ENCODE data around the gene CENPX. TPM values are rescaled to one million over a fixed set of nuclear protein-coding genes. Genes with fewer than 3 reads are reported as not detected.
A peak's percentile ranks its signal among the peaks of the same experiment; 100 is the strongest.

CENPX gene
- total RNA-seq, 1 experiment from 2014 or later: 77.9 TPM

GRCh38 chr17:81992306-81993102, 30.2 kb downstream of the CENPX start:
- no peak overlapping the region for H4K91ac ChIP-seq (ENCODE audit: insufficient read length, low read depth, low read length)
- no peak overlapping the region for H4K5ac ChIP-seq (ENCODE audit: insufficient read length, low read depth, low read length)
- no peak overlapping the region for H2BK5ac ChIP-seq (ENCODE audit: insufficient read length, low read length)
- H4K20me1 ChIP-seq (ENCODE audit: control insufficient read depth, insufficient read depth, insufficient read length): no peaks in the 10 kb centered on the region
- no peaks in the 10 kb centered on the region for H3K23me2 ChIP-seq (ENCODE audit: insufficient read length, low read depth, low read length, poor library complexity, severe bottlenecking)
- no peak overlapping the region for H2BK12ac ChIP-seq (ENCODE audit: insufficient read length, low read depth, low read length)
- H3K23ac ChIP-seq (ENCODE audit: insufficient read length, low read depth, low read length): no peak overlapping the region
- no peak for DNase-seq
- no peaks in the 10 kb centered on the region; the same call in 1 of the 2 replicates for H3K79me2 ChIP-seq (ENCODE audit: insufficient read depth, low read length)
- Mint-ChIP-seq H3K27me3 (ENCODE audit: low read depth) (no peaks in the 10 kb centered on the region), H3K4me1 (peaks cover 21 to 37% of the 10 kb centered on the region in 2 experiments), H3K27ac (peak overlapping the region in 1 of 3 experiments; percentile 82; a peak in 1 of 7 replicates), H3K4me3 (no peak overlapping the region; a peak in 1 of 5 replicates), H3K9me3 (no peaks in the 10 kb centered on the region), H3K36me3 (ENCODE audit: insufficient read depth in 1 of 3, low read depth in 3 of 3) (peaks cover 0 to 24% (median 18%) of the 10 kb centered on the region in 3 experiments; a peak in 6 of 7 replicates)
- no peak overlapping the region for H3K14ac ChIP-seq (ENCODE audit: insufficient read depth, low read length)
- H3K4me2 ChIP-seq (ENCODE audit: insufficient read depth, insufficient read length, low read length): no peak overlapping the region
- no peaks in the 10 kb centered on the region for H3K79me1 ChIP-seq (ENCODE audit: insufficient read depth, low read depth, low read length, poor library complexity, severe bottlenecking)
- H3K4me1 ChIP-seq (ENCODE audit: insufficient read depth, low read length): no peaks in the 10 kb centered on the region; the same call in 1 of the 2 replicates
- no peak overlapping the region for H3K56ac ChIP-seq (ENCODE audit: insufficient read length, low read depth, low read length)
- no peaks in the 10 kb centered on the region for H3K9me3 ChIP-seq (ENCODE audit: control insufficient read depth, low read depth, low read length)
- no peak overlapping the region for H2AK5ac ChIP-seq (ENCODE audit: insufficient read length, low read length)
- no peak overlapping the region for H3K4ac ChIP-seq (ENCODE audit: low read depth, low read length)
- H3K9ac ChIP-seq (ENCODE audit: extremely low read depth, insufficient read length, low read length): no peak overlapping the region
- no peak overlapping the region for H3K27ac ChIP-seq (ENCODE audit: insufficient read length, low read depth, low read length)
- no peak overlapping the region for H2BK15ac ChIP-seq (ENCODE audit: low read depth, low read length)
- H3K18ac ChIP-seq (ENCODE audit: insufficient read length, low read depth, low read length): peak overlapping the region; percentile 24
- H4K8ac ChIP-seq (replicated peaks; ENCODE audit: insufficient read length, low read depth, low read length): no peak overlapping the region
- no peak overlapping the region for H2BK120ac ChIP-seq (ENCODE audit: low read depth, low read length, poor library complexity, severe bottlenecking)
- H2AFZ ChIP-seq (ENCODE audit: low read length): no peak overlapping the region
- TF ChIP-seq, protein P1, sequence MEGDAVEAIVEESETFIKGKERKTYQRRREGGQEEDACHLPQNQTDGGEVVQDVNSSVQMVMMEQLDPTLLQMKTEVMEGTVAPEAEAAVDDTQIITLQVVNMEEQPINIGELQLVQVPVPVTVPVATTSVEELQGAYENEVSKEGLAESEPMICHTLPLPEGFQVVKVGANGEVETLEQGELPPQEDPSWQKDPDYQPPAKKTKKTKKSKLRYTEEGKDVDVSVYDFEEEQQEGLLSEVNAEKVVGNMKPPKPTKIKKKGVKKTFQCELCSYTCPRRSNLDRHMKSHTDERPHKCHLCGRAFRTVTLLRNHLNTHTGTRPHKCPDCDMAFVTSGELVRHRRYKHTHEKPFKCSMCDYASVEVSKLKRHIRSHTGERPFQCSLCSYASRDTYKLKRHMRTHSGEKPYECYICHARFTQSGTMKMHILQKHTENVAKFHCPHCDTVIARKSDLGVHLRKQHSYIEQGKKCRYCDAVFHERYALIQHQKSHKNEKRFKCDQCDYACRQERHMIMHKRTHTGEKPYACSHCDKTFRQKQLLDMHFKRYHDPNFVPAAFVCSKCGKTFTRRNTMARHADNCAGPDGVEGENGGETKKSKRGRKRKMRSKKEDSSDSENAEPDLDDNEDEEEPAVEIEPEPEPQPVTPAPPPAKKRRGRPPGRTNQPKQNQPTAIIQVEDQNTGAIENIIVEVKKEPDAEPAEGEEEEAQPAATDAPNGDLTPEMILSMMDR (conservative IDR thresholded peaks at IDR 0.05): no peak
- H2BK20ac ChIP-seq (ENCODE audit: low read depth, low read length, poor library complexity, severe bottlenecking): no peak overlapping the region
- no CpG with 5 or more reads among the region's 31 CpGs for WGBS (ENCODE audit: extremely low coverage, insufficient read length, low lambda C conversion rate)
- H3K27me3 ChIP-seq (ENCODE audit: insufficient read depth, low read length): no peaks in the 10 kb centered on the region
- no peak overlapping the region for H3T11ph ChIP-seq (ENCODE audit: low read length)

All from H9 (cell line).